HG02938 (cell line): Measurements from ENCODE around the gene CTNNA3.

Experiments
- ATAC-seq: cut with Tn5 transposase; IDR thresholded peaks from one replicate; pipeline ENCODE4 v1.9.1; 2021; ENCODE audit warnings: mild to moderate bottlenecking, moderate library complexity; ENCODE audit not compliant: unreplicated experiment

CTNNA3 gene

DNA sequence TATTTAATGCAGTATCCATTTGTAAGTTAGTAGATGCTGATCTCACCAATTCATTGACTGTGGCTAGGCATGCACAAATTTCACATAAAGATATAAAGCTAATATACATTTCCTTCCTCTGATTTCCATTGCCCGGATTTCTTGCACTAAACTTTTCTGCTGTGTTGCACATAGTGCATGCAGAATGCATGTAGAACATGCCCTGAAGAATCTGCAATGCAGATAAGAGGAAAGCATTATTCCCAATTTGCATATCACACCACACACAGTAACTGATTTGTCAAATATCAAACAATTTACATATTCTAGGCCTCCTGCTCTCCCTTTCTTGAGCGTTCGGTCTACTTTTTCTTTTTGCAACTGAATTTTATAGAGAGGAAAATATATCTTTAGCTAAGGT lies 646.0 kb downstream of the CTNNA3 start:
- no peak for ATAC-seq

DNA sequence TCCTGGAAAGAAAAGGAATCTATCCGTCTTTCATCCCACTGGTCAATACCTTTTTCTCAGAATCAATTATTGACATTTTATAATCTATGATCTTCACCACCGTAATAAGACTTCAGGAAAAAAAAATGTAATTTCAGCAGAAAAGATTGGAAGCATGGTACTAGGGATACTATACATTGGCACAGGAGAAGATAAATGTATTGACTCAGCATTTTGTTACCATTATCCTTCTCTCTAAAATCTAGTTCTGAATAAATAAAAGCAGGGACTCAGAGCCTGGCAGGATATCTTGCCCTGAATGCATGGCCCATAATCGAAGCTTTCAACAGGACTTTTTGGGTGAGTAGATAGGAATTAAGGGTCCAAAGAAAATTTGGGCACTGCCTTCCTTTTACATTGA lies 649.5 kb downstream of the CTNNA3 start:
- no peak for ATAC-seq

DNA sequence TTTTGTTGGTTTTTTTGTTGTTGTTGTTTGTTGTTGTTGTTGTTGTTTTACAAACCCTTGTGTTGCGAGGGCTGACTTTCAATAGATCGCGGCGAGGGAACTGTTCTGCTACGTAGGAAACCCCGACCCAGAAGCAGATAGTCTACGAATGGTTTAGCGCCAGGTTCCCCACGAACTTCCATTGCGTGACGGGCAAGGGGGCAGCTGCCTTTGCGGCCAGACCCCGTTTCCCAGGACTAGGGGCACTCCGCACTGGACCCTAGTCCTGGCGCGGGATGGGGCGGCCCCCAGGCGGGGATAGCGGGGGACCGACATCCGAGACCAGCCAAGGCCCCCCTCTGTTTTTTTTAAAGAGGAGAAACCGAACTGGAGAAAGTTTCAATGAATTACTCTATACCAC lies 650.6 kb downstream of the CTNNA3 start:
- ATAC-seq = no peak

DNA sequence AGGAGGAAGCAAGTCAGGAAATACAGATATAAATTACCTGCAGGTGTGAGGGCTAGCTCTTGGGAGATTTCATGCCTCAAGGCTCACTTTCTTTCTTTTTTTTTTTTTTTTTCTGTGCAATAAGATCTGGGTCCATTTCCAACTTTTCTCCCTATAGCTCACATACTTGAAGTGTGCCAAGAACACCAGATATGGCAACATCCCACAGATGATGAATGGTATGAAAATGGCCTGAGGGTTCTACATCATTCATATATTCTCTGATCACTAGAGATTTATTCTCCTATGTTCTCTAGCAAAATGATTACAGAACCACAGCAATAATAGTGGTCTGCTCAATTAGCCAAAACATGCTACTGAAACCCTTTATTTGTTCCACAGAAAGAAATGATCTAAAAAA lies 653.0 kb downstream of the CTNNA3 start:
- no peak for ATAC-seq

- ATAC-seq = no peak
Observed at GRCh38 chr10:67036808-67037207, 659.2 kb downstream of the CTNNA3 start.

- no peak for ATAC-seq
Observed at GRCh38 chr10:67033878-67034277, 662.1 kb downstream of the CTNNA3 start.

GRCh38 chr10:67022099-67022498 lies 673.9 kb downstream of the CTNNA3 start:
- no peak for ATAC-seq

- no peak for ATAC-seq
Observed at GRCh38 chr10:67017218-67017617, 678.8 kb downstream of the CTNNA3 start.

DNA sequence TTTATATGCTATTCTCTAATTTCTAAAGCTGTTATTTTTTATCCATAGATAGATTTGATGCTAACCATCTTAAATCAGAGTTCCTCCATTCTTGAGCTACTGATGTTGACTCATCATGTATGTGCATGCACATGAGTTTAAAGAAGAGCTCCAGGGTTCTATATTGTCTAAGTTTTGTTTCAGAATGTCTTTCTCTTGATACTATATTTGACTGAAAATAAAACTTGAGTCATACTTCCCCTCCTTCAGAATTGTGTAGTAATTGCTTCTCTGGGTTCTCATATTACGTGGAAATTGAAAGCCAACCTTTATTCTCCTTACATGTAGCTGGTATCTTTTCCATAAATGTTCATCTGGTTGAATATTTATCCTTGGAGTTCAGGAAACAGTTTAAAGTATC lies 680.8 kb downstream of the CTNNA3 start:
- ATAC-seq = no peak

- ATAC-seq = no peak
Observed at GRCh38 chr10:67011981-67012380, 684.0 kb downstream of the CTNNA3 start.

- ATAC-seq = no peak
Observed at GRCh38 chr10:67011480-67011879, 684.5 kb downstream of the CTNNA3 start.

DNA sequence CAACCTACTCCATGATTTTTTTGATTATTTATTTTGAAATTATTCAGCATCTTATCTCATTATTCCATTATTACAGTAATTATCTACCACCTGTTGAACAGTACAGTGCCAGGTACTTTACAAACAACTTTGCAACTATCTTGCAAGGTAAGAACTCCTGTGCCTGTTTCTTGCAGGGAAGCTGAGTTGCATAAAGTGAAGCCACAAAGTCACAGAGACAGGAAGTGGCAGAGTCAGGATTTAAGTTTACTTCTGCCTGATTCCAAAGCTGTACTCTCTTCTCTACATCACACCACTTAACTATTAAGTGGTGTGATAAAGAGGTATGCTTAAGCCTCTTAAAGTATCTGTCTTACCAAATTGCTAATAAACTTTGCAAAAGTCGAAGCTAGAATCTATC lies 690.0 kb downstream of the CTNNA3 start:
- ATAC-seq = no peak

GRCh38 chr10:67004690-67005089 lies 691.3 kb downstream of the CTNNA3 start:
- ATAC-seq = no peak

DNA sequence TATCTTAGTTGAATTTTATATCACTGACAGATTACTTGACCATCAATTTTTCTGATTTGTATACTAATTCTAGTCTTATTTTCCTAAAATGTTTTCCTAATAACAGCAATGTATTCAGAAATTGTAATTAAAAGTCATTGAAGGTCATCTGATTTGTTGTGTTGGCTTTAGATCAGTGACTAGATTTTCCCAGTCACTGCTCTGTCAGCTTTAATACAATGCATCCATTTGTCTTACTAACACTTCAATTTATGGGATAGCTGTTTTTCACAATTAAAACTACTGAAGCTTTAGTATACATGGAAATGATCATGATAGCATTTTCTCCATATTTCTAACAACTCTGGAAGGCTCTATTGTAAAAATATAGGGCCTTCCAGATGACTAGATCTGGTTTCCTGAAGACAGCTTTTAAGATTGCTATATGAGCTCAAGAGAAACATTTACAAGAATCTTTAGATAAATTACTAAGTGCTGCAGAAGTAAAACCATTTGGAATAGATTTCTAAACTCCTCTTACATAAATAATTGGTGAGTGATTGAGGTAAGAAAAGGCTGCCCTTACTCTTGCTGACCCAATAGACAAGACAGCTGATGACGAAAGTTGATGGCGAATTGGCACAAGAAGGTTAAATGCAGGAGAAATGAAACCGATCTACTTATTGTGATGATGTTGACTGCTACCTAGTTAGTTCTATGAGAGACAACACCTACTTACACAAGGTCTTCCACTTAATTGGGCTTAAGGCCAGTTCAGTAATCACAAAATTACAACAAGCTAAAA lies 696.0 kb downstream of the CTNNA3 start:
- no peak for ATAC-seq

GRCh38 chr10:66996996-66997395 lies 699.0 kb downstream of the CTNNA3 start:
- no peak for ATAC-seq

- ATAC-seq = no peak
Observed at GRCh38 chr10:66990143-66990830, 705.7 kb downstream of the CTNNA3 start.

DNA sequence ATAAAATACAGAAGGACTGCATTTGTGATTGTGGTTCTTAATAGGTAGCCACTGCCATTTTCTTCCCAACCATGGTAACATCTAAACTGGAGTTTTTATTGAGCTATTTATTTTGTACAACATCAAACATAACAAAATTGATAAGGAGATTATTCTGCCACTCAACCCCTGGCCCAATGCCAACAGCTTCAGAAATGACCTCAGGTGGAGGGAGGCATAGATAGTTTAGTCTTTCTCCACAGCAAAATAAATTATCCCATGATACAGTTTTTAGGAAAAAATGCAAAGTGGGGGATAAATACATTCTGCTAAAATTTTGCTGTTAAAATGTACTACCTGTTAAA lies 712.5 kb downstream of the CTNNA3 start:
- ATAC-seq = no peak

- ATAC-seq = no peak
Observed at GRCh38 chr10:66982792-66983474, 713.1 kb downstream of the CTNNA3 start.

- ATAC-seq = no peak
Observed at GRCh38 chr10:66982053-66982420, 714.0 kb downstream of the CTNNA3 start.

DNA sequence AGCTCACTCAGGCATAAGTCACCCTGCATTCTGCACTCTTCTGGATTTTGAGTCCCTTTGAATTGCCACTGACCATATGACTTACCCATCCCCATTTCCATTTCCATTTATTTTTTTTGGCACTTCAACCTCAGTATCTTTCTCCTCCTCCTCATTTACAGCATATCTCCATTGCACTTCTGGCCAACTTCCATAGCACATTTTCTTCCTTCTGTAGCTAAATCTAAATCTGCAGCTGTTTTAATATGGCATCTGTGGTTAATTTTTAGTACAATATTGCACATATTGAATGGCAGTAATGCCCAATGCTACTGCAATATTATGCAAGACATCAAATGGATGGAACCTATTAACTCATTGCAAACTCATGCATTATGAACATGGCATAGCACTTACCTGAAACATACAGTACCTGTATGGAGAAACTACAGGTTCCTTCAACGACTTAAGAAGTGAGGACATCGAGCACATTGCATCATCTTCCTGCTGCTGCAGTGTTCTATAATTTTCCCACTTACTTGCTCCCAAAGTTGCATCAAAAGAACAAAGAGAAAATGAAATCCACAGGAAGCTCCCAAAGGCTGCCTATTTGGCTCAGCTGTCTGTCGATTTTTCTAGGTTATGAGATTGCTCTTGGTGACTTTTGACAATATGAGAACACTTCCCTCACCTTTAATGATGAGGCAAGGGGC lies 714.5 kb downstream of the CTNNA3 start:
- ATAC-seq = no peak

GRCh38 chr10:66980246-66980815 lies 715.7 kb downstream of the CTNNA3 start:
- ATAC-seq = no peak
